Stimulated activated CD4-positive, alpha-beta T cell treated with anti-CD3 and anti-CD28 coated beads, Interleukin-12 subunit alpha, Interleukin-12 subunit beta, amount 100 ng/mL, for 24 hours (primary cell): ENCODE data around the gene PTH2R.
"Not testable (repeated sequence)": the region's sequence is repeated elsewhere in the genome, so short reads cannot be mapped to it uniquely, and the experiment has no call there.

Source experiments
- DNase-seq, 2 experiments: peaks; one replicate each; pipeline ENCODE4 v3.0.0-alpha.2; 2020; ENCODE audit warnings: low read depth in 2 of 2

PTH2R gene

GRCh38 chr2:208389940-208390339 is 16.7 kb upstream of the PTH2R start:
- no peak for DNase-seq

GRCh38 chr2:208392300-208392699 is 14.3 kb upstream of the PTH2R start:
- no peak for DNase-seq

- DNase-seq, result not testable (repeated sequence)
Observed at GRCh38 chr2:208396796-208397195, 9.8 kb upstream of the PTH2R start.

GRCh38 chr2:208399201-208399600 is 7.4 kb upstream of the PTH2R start:
- no peak for DNase-seq

- no peak for DNase-seq
Observed at GRCh38 chr2:208407667-208408066, 1.1 kb downstream of the PTH2R start.

GRCh38 chr2:208413931-208414330 is 7.3 kb downstream of the PTH2R start:
- no peak for DNase-seq

- no peak for DNase-seq
Observed at GRCh38 chr2:208415255-208415654, 8.7 kb downstream of the PTH2R start.

GRCh38 chr2:208415897-208416296 is 9.3 kb downstream of the PTH2R start:
- no peak for DNase-seq

GRCh38 chr2:208426412-208427045 is 19.9 kb downstream of the PTH2R start:
- DNase-seq, result no peak

- DNase-seq, result no peak
Observed at GRCh38 chr2:208437755-208438154, 31.2 kb downstream of the PTH2R start.

- no peak for DNase-seq
Observed at GRCh38 chr2:208440716-208441115, 34.1 kb downstream of the PTH2R start.

GRCh38 chr2:208441951-208442350 is 35.4 kb downstream of the PTH2R start:
- no peak for DNase-seq

GRCh38 chr2:208447447-208447846 is 40.9 kb downstream of the PTH2R start:
- DNase-seq, result not testable (repeated sequence)

GRCh38 chr2:208451061-208451460 is 44.5 kb downstream of the PTH2R start:
- no peak for DNase-seq

GRCh38 chr2:208454861-208455260 is 48.3 kb downstream of the PTH2R start:
- DNase-seq, result no peak

GRCh38 chr2:208463721-208464120 is 57.1 kb downstream of the PTH2R start:
- DNase-seq, result no peak

- no peak for DNase-seq
Observed at GRCh38 chr2:208464205-208464604, 57.6 kb downstream of the PTH2R start.

GRCh38 chr2:208466151-208466919 is 59.7 kb downstream of the PTH2R start:
- DNase-seq, result no peak

- DNase-seq, result no peak
Observed at GRCh38 chr2:208466920-208467298, 60.3 kb downstream of the PTH2R start.

GRCh38 chr2:208467564-208467963 is 61.0 kb downstream of the PTH2R start:
- no peak for DNase-seq

- no peak for DNase-seq
Observed at GRCh38 chr2:208477741-208478140, 71.1 kb downstream of the PTH2R start.

GRCh38 chr2:208479342-208479741 is 72.8 kb downstream of the PTH2R start:
- DNase-seq, result no peak

- not testable (repeated sequence) for DNase-seq
Observed at GRCh38 chr2:208481945-208482344, 75.4 kb downstream of the PTH2R start.
